Smooth muscle cell of the coronary artery (primary cell): ENCODE data around the gene MST1R. TPM values are rescaled to one million over a fixed set of nuclear protein-coding genes. Genes with fewer than 3 reads are reported as not detected.

ENCODE experiments used
- total RNA-seq: library from RNA; depleted of rRNA; stranded (reverse); fragments of >200 nt; gene quantifications from 2 replicates; pipeline ENCODE4 v1.2.3, GENCODE V29; 2014; ENCODE audit warnings: low replicate concordance

MST1R gene
- 0.35 and 0.45 TPM in 2 replicates for total RNA-seq

GRCh38 chr3:49903451-49904424, at the start of gene MST1R:
TSS of gene MST1R (minus strand) at chr3:49903873. CDS start at chr3:49903609, 264 bp downstream.

GRCh38 chr3:49939858-49940666, 36.4 kb upstream of the MST1R start, which contains the start of gene RBM6:
TSS of gene RBM6 (plus strand) at chr3:49940150. CDS start at chr3:49962642, 22,492 bp downstream.

GRCh38 chr3:49929291-49930167, 25.9 kb upstream of the MST1R start, which contains the start of gene MON1A:
TSS of gene MON1A (minus strand) at chr3:49929811. CDS start at chr3:49913346, 16,465 bp downstream.

GRCh38 chr3:49869525-49870126, 34.0 kb downstream of the MST1R start, which contains the start of gene CAMKV:
TSS of gene CAMKV (minus strand) at chr3:49869906. CDS start at chr3:49862388, 7,518 bp downstream.

GRCh38 chr3:49856181-49857005, 47.3 kb downstream of the MST1R start, which contains the start of gene TRAIP:
TSS of gene TRAIP (minus strand) at chr3:49856564. CDS start at chr3:49856453, 111 bp downstream.

Other genes starting within 250 kb of the MST1R start
- 101 and 149 TPM in 2 replicates for gene APEH, start 229.5 kb downstream of the MST1R start, total RNA-seq
- gene MST1, start 214.4 kb downstream of the MST1R start, total RNA-seq: 2.3 and 5.3 TPM in 2 replicates
- 20.0 and 22.1 TPM in 2 replicates for gene RNF123, start 214.3 kb downstream of the MST1R start, total RNA-seq
- 0.59 TPM in 1 of 2 replicates, not detected in the other for gene AMIGO3, start 184.2 kb downstream of the MST1R start, total RNA-seq
- gene GMPPB, start 179.9 kb downstream of the MST1R start, total RNA-seq: 39.3 and 42.8 TPM in 2 replicates
- 31.0 and 69.0 TPM in 2 replicates for gene IP6K1, start 117.3 kb downstream of the MST1R start, total RNA-seq
- gene CDHR4, start 104.0 kb downstream of the MST1R start, total RNA-seq: 1.3 TPM in 1 of 2 replicates, not detected in the other
- 5.7 and 10.2 TPM in 2 replicates for gene INKA1, start 100.6 kb downstream of the MST1R start, total RNA-seq
- 32.1 and 69.6 TPM in 2 replicates for gene UBA7, start 89.9 kb downstream of the MST1R start, total RNA-seq
- gene TRAIP, start 47.3 kb downstream of the MST1R start, total RNA-seq: 2.0 and 2.8 TPM in 2 replicates
- not detected in 2 replicates for gene CAMKV, start 34.0 kb downstream of the MST1R start, total RNA-seq
- 5.7 and 8.8 TPM in 2 replicates for gene MON1A, start 25.9 kb upstream of the MST1R start, total RNA-seq
- gene RBM6, start 36.3 kb upstream of the MST1R start, total RNA-seq: 30.9 and 35.8 TPM in 2 replicates
- gene RBM5, start 185.0 kb upstream of the MST1R start, total RNA-seq: 135 and 864 TPM in 2 replicates